IPS-18c (cell line): ENCODE data around the gene PSMB11.
A peak's percentile ranks its signal among the peaks of the same experiment; 100 is the strongest.

ENCODE experiments used
- H3K4me3 ChIP-seq: 2 replicates; pipeline ENCODE4 v1.7.0; 2013; ENCODE audit warnings: low read depth, mild to moderate bottlenecking, low read length, moderate library complexity; ENCODE audit not compliant: insufficient read depth
- H3K9me3 ChIP-seq: one replicate; pipeline ENCODE4 v1.6.1; 2013; ENCODE audit warnings: mild to moderate bottlenecking, low read length, moderate library complexity; ENCODE audit not compliant: control insufficient read depth, insufficient read depth

The PSMB11 gene

GRCh38 chr14:23091294-23092225 is 49.5 kb downstream of the PSMB11 start:
- Histone ChIP-seq H3K4me3 (no peak overlapping the region), H3K9me3 (no peaks in the 10 kb centered on the region)

GRCh38 chr14:23093104-23093503 is 51.1 kb downstream of the PSMB11 start:
- no peaks in the 10 kb centered on the region for H3K9me3 ChIP-seq
- no peak overlapping the region for H3K4me3 ChIP-seq

GRCh38 chr14:23093526-23093925 is 51.5 kb downstream of the PSMB11 start:
- H3K4me3 ChIP-seq, result peak overlapping the region; percentile 100; the same call in 1 of the 2 replicates
- H3K9me3 ChIP-seq, result no peaks in the 10 kb centered on the region
